Heart right ventricle (tissue), 16 donors: ENCODE results near the gene CYGB. TPM values are rescaled to one million over a fixed set of nuclear protein-coding genes. Genes with fewer than 3 reads are reported as not detected.

Experiments
- ATAC-seq, 8 donors: fragments of 200-7000 bp; cut with Tn5 transposase; one replicate each; pipeline ENCODE4 v1.9.1; 2020; ENCODE audit warnings: mild to moderate bottlenecking in 8 of 8, moderate library complexity in 8 of 8, moderate number of reproducible peaks in 1 of 8
- DNase-seq, 2 donors: peaks; one replicate each; pipeline ENCODE4 v3.0.0-alpha.2; 2020
- H3K27ac ChIP-seq, 10 donors: fragments of 200-600 bp; sonication (generic) in 2 of 10; one replicate each; pipeline versions ENCODE4 v1.5.0 to v1.8.0; 2020 to 2022; ENCODE audit warnings: mild to moderate bottlenecking in 3 of 10
- H3K27me3 ChIP-seq, 7 donors: fragments of 200-600 bp; one replicate each; pipeline ENCODE4 v1.8.0; 2021 to 2022; ENCODE audit warnings: mild to moderate bottlenecking in 2 of 7
- H3K36me3 ChIP-seq, 9 donors: fragments of 200-600 bp; sonication (generic) in 1 of 9; one replicate each; pipeline versions ENCODE4 v1.5.0 to v1.8.0; 2020 to 2022; ENCODE audit warnings: mild to moderate bottlenecking in 2 of 9
- H3K4me1 ChIP-seq, 9 donors: fragments of 200-600 bp; sonication (generic) in 1 of 9; one replicate each; pipeline versions ENCODE4 v1.5.0 to v1.8.0; 2020 to 2022; ENCODE audit warnings: mild to moderate bottlenecking in 4 of 9
- H3K4me3 ChIP-seq, 10 donors: fragments of 200-600 bp; sonication (generic) in 2 of 10; one replicate each; pipeline versions ENCODE4 v1.5.0 to v1.8.0; 2020 to 2022; ENCODE audit warnings: mild to moderate bottlenecking in 7 of 10, moderate library complexity in 2 of 10
- H3K9me3 ChIP-seq, 11 donors: fragments of 200-600 bp in 10 of 11; sonication (generic) in 2 of 11; one replicate each; pipeline versions ENCODE4 v1.5.0 to v1.8.0; 2013 to 2022; ENCODE audit warnings: mild to moderate bottlenecking in 2 of 11, control low read depth in 1 of 11, moderate library complexity in 1 of 11
- CTCF ChIP-seq, 9 donors: fragments of 200-600 bp; sonication (generic) in 2 of 9; IDR thresholded peaks; one replicate each; pipeline versions ENCODE4 v1.5.0 to v1.8.0; 2021 to 2022; ENCODE audit warnings: antibody characterized with exemption in 9 of 9, mild to moderate bottlenecking in 5 of 9, moderate library complexity in 1 of 9
- WGBS, 2 donors: extraction: QIAGEN DNeasy Blood & Tissue Kit; methylation state at CpG; one replicate each; pipeline ENCODE4 v1.1.7; 2013; ENCODE audit warnings: inconsistent platforms in 1 of 2; 5-methylcytosine and 5-hydroxymethylcytosine counted together
- intact Hi-C, 10 donors: fragments of 100-400 bp; cut with DNase I; formaldehyde crosslinking; loops; one replicate each; pipeline versions ENCODE4 v1.11.1 to v1.14.2; 2022
- polyA plus RNA-seq, 2 donors: library from polyadenylated mRNA; stranded (reverse); fragments of 200-250 nt; gene quantifications; one replicate each; pipeline ENCODE4 v1.2.3, GENCODE V29; 2013
- total RNA-seq, 10 donors: library from RNA; stranded (reverse); fragmentation: NEBNext Ultra II Directional in 3 of 10; extraction: Animal tissue kit (Norgen Biotek cat#: 25700) in 3 of 10; gene quantifications; one replicate each; pipeline versions ENCODE4 v1.2.1 to v1.2.4, GENCODE V29; 2021 to 2023
- donor health status: Arrhythmogenic right ventricular cardiomyopathy.
- donor health status: ischemic (EF 13 %, LVEDD 7.1; RV severe dilation, severe dysfunction).
- donor health status: healthy with polysubstance abuse.
- donor health status: DM: no; HTN: yes; CAD: no.
- donor health status: DM: no; HTN: no; CAD: no.
- donor health status: ischemic (EF 25% LVEDD 6.9; RV normal size, moderate dysfunction).
- donor health status: ischemic (EF 25% LVEDD 5.7; RV mildly dilated, moderate dysfunction).
- donor health status: healthy.
- donor health status: DM: yes; HTN: yes; CAD: no.
- donor health status: Ischemic cardiomyopathy.
- donor health status: ischemic (EF 35%, LVEDD 5.7; RV mildly dilated, moderate dysfunction).
- donor health status: nonischemic (EF 11% LVEDD 7.7; RV severe dilation, severe dysfunction).
- donor health status: DM: yes; HTN: yes; CAD: no.
- donor health status: PGD.
- donor health status: ischemic (EF 29% LVEDD 5.4; RV normal size, mild dysfunction).
- donor health status: nonischemic (EF 23%, LVEDD 6.1; RV moderate dilation, normal function).

Gene CYGB
- total and polyA plus RNA-seq, 12 donors: 9.3 to 57.7 (median 21.1) TPM

- Histone ChIP-seq H3K9me3 (no peaks in the 10 kb centered on the region), H3K4me1 (peaks cover 27 to 88% (median 68%) of the 10 kb centered on the region in 9 donors), H3K27me3 (no peaks in the 10 kb centered on the region), H3K36me3 (no peaks in the 10 kb centered on the region), H3K4me3 (no peak overlapping the region), H3K27ac (peak overlapping the region in 3 of 10 donors; percentile 2 to 96 (median 7))
- WGBS, 2 donors: 90 to 94% methylated on average over 6 of the region's 6 CpGs
- intact Hi-C loops: no loop called here
- no peak for TF ChIP-seq CTCF (IDR thresholded peaks at IDR 0.05)
- DNase-seq (no peak), ATAC-seq (no peak)
Measured at GRCh38 chr17:76496464-76496863, 41.0 kb downstream of the CYGB start.

GRCh38 chr17:76495663-76496400, 41.7 kb downstream of the CYGB start:
- H3K9me3 ChIP-seq: no peaks in the 10 kb centered on the region
- DNase-seq (peak in 1 of 2 donors; percentile 9), ATAC-seq (no peak)
- no peak overlapping the region for H3K4me3 ChIP-seq
- 80 to 84% methylated on average over 16 of the region's 16 CpGs for WGBS, 2 donors
- H3K4me1 ChIP-seq: peaks cover 27 to 94% (median 73%) of the 10 kb centered on the region in 9 donors
- intact Hi-C loops: no loop called here
- H3K27me3 ChIP-seq: no peaks in the 10 kb centered on the region
- H3K36me3 ChIP-seq: no peaks in the 10 kb centered on the region
- H3K27ac ChIP-seq: peak overlapping the region in 4 of 10 donors; percentile 2 to 96 (median 8)
- TF ChIP-seq CTCF (IDR thresholded peaks at IDR 0.05): no peak

GRCh38 chr17:76493505-76494167, 43.9 kb downstream of the CYGB start:
- Histone ChIP-seq H3K27ac (peak overlapping the region; percentile 69 to 96 (median 76)), H3K4me3 (peak overlapping the region in 6 of 10 donors; percentile 2 to 37 (median 22)), H3K4me1 (peaks cover 20 to 99% (median 56%) of the 10 kb centered on the region in 9 donors), H3K36me3 (no peaks in the 10 kb centered on the region), H3K9me3 (no peaks in the 10 kb centered on the region), H3K27me3 (no peaks in the 10 kb centered on the region)
- intact Hi-C loops: no loop called here
- no peak for ATAC-seq
- 73 to 82% methylated on average over 21 of the region's 21 CpGs for WGBS, 2 donors
- peak in 1 of 2 donors; percentile 24 for DNase-seq
- no peak for TF ChIP-seq CTCF (IDR thresholded peaks at IDR 0.05)

- ATAC-seq (peak; percentile 45 to 72 (median 64)), DNase-seq (peak; percentile 61 to 62)
- intact Hi-C loops: no loop called here
- peak overlapping the region; percentile 69 to 96 (median 76) for H3K27ac ChIP-seq
- H3K27me3 ChIP-seq: no peaks in the 10 kb centered on the region
- H3K9me3 ChIP-seq: no peaks in the 10 kb centered on the region
- H3K4me1 ChIP-seq: peaks cover 16 to 94% (median 51%) of the 10 kb centered on the region in 9 donors
- no peak for TF ChIP-seq CTCF (IDR thresholded peaks at IDR 0.05)
- no peaks in the 10 kb centered on the region for H3K36me3 ChIP-seq
- WGBS, 2 donors: 30 to 31% methylated on average over 15 of the region's 15 CpGs
- H3K4me3 ChIP-seq: peak overlapping the region in 6 of 10 donors; percentile 2 to 37 (median 22)
Measured at GRCh38 chr17:76492989-76493501, 44.5 kb downstream of the CYGB start.
